Parathyroid adenoma (tissue), 2 donors: ENCODE measurements around the gene FOSL2.

Experiments used
- H2AFZ ChIP-seq: fragments of 300-600 bp; sonication (generic); one replicate; pipeline ENCODE4 v1.7.0; 2017; ENCODE audit warnings: antibody characterized with exemption, mild to moderate bottlenecking
- H3K27ac ChIP-seq: fragments of 300-600 bp; sonication (generic); one replicate; pipeline ENCODE4 v1.7.0; 2017
- H3K27me3 ChIP-seq: fragments of 300-600 bp; sonication (generic); one replicate; pipeline ENCODE4 v1.7.0; 2017; ENCODE audit warnings: low read length; ENCODE audit not compliant: control insufficient read depth, insufficient read depth
- H3K36me3 ChIP-seq: fragments of 300-600 bp; sonication (generic); one replicate; pipeline ENCODE4 v1.7.0; 2017; ENCODE audit warnings: low read length; ENCODE audit not compliant: control insufficient read depth, insufficient read depth
- H3K4me1 ChIP-seq: fragments of 300-600 bp; sonication (generic); one replicate; pipeline ENCODE4 v1.7.0; 2017; ENCODE audit warnings: control low read depth
- H3K4me2 ChIP-seq: fragments of 300-600 bp; sonication (generic); one replicate; pipeline ENCODE4 v1.7.0; 2017; ENCODE audit warnings: low read length
- H3K4me3 ChIP-seq: fragments of 300-600 bp; sonication (generic); one replicate; pipeline ENCODE4 v1.7.0; 2017; ENCODE audit warnings: low read depth, low read length
- H3K79me2 ChIP-seq: fragments of 300-600 bp; sonication (generic); one replicate; pipeline ENCODE4 v1.7.0; 2017; ENCODE audit warnings: control low read depth
- H3K9ac ChIP-seq: fragments of 300-600 bp; sonication (generic); one replicate; pipeline ENCODE4 v1.7.0; 2017; ENCODE audit warnings: mild to moderate bottlenecking
- H3K9me3 ChIP-seq: fragments of 300-600 bp; sonication (generic); one replicate; pipeline ENCODE4 v1.7.0; 2017; ENCODE audit warnings: low read length; ENCODE audit not compliant: control insufficient read depth
- TF ChIP-seq, protein P1 (sequence below): fragments of 300-600 bp; sonication (generic); IDR thresholded peaks from one replicate; pipeline ENCODE4 v1.7.0; 2017; ENCODE audit warnings: antibody characterized with exemption, mild to moderate bottlenecking
- donor health status: primary hyperparathyroidism.

Gene FOSL2

GRCh38 chr2:28345619-28346018, 47.0 kb upstream of the FOSL2 start:
- Histone ChIP-seq H3K9ac (no peak overlapping the region), H3K27me3 (no peaks in the 10 kb centered on the region), H3K27ac (no peak overlapping the region), H3K4me2 (no peak overlapping the region), H3K9me3 (no peaks in the 10 kb centered on the region), H3K4me1 (no peaks in the 10 kb centered on the region), H3K4me3 (no peak overlapping the region), H3K79me2 (no peaks in the 10 kb centered on the region), H2AFZ (no peak overlapping the region), H3K36me3 (no peaks in the 10 kb centered on the region)
- TF ChIP-seq, protein P1, sequence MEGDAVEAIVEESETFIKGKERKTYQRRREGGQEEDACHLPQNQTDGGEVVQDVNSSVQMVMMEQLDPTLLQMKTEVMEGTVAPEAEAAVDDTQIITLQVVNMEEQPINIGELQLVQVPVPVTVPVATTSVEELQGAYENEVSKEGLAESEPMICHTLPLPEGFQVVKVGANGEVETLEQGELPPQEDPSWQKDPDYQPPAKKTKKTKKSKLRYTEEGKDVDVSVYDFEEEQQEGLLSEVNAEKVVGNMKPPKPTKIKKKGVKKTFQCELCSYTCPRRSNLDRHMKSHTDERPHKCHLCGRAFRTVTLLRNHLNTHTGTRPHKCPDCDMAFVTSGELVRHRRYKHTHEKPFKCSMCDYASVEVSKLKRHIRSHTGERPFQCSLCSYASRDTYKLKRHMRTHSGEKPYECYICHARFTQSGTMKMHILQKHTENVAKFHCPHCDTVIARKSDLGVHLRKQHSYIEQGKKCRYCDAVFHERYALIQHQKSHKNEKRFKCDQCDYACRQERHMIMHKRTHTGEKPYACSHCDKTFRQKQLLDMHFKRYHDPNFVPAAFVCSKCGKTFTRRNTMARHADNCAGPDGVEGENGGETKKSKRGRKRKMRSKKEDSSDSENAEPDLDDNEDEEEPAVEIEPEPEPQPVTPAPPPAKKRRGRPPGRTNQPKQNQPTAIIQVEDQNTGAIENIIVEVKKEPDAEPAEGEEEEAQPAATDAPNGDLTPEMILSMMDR: no peak

DNA sequence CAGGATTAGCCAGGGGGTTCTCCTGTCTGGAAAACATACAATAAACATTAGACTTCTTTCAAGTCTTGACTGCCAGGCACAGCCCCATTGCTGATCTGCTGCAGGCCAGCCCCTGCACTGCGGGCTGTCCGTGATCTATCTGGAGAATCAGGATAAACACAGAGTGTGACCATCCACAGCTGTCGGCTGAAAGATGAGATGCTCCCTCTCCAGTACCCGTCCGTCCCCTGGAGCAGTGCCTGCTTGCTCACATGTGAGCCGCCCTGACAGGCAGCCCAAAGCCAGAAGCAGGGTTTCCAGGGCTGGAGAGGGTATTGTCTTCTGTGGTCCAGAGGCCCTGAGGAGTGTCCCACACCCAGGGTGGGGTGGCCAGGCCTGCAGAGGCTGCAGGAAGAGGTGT, 46.1 kb upstream of the FOSL2 start:
- Histone ChIP-seq H3K9ac (no peak overlapping the region), H2AFZ (peak overlapping the region; percentile 34), H3K27me3 (no peaks in the 10 kb centered on the region), H3K4me3 (no peak overlapping the region), H3K9me3 (no peaks in the 10 kb centered on the region), H3K79me2 (no peaks in the 10 kb centered on the region), H3K4me2 (no peak overlapping the region), H3K27ac (no peak overlapping the region), H3K36me3 (no peaks in the 10 kb centered on the region), H3K4me1 (no peaks in the 10 kb centered on the region)
- TF ChIP-seq, protein P1: no peak

GRCh38 chr2:28347193-28347592, 45.5 kb upstream of the FOSL2 start:
- TF ChIP-seq, protein P1: no peak
- Histone ChIP-seq H3K36me3 (no peaks in the 10 kb centered on the region), H3K4me1 (no peaks in the 10 kb centered on the region), H3K9me3 (no peaks in the 10 kb centered on the region), H3K4me3 (no peak overlapping the region), H3K27ac (no peak overlapping the region), H2AFZ (no peak overlapping the region), H3K9ac (no peak overlapping the region), H3K27me3 (no peaks in the 10 kb centered on the region), H3K79me2 (no peaks in the 10 kb centered on the region), H3K4me2 (no peak overlapping the region)

DNA sequence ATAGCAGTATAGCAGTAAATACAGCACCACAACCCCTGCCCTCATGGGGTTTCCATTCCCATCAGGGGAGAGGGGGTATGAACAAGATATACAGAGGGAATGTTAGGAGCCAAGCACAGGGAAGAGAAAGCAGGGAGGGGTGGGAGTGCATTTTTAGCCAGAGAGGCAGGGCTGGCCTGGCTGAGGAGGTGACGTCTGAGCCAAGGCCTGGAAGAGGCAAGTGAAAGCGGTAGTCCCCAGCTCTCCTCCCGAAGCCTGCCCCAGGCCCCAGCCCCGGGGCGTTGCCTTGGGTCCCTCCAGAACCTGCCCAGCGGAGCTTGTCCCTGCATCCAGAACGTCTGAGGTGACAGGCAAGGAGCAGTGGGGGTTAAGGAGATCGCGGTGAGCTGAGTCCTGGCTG, 45.1 kb upstream of the FOSL2 start:
- Histone ChIP-seq H3K9ac (no peak overlapping the region), H3K4me1 (no peaks in the 10 kb centered on the region), H3K36me3 (no peaks in the 10 kb centered on the region), H3K4me2 (no peak overlapping the region), H3K4me3 (no peak overlapping the region), H3K79me2 (no peaks in the 10 kb centered on the region), H3K9me3 (no peaks in the 10 kb centered on the region), H3K27me3 (no peaks in the 10 kb centered on the region), H2AFZ (no peak overlapping the region), H3K27ac (no peak overlapping the region)
- TF ChIP-seq, protein P1: no peak

DNA sequence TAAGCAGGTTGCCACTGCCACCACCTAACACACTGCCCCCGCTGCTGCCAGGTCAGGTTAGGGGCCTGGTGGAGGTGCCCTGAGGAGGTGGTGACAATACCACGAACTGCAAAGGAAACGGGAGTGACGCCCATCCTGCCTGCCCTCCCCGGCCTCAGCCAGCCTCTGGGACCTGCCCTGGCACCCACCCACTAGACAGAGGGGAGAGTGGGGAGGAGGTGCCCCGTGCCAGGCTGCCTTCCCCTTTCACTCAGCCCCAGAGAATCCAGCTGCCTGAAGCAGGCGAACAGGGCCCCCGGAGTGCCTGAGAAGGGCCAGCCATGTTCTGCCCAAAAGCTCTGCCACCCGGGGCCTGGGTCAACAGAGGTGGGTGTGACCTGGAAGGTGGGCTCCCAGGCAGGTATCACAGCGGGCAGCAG, 44.5 kb upstream of the FOSL2 start:
- no peak overlapping the region for H3K4me3 ChIP-seq
- H3K27ac ChIP-seq: no peak overlapping the region
- H3K79me2 ChIP-seq: no peaks in the 10 kb centered on the region
- no peak overlapping the region for H2AFZ ChIP-seq
- TF ChIP-seq, protein P1: no peak
- no peak overlapping the region for H3K9ac ChIP-seq
- H3K27me3 ChIP-seq: no peaks in the 10 kb centered on the region
- no peaks in the 10 kb centered on the region for H3K4me1 ChIP-seq
- H3K36me3 ChIP-seq: no peaks in the 10 kb centered on the region
- H3K9me3 ChIP-seq: no peaks in the 10 kb centered on the region
- H3K4me2 ChIP-seq: no peak overlapping the region
